Right lobe of liver (tissue), 6 donors: ENCODE measurements around the gene PLAAT4. TPM values are rescaled to one million over a fixed set of nuclear protein-coding genes. Genes with fewer than 3 reads are reported as not detected.

Source experiments
- ATAC-seq, 4 donors: fragments of 200-7000 bp; cut with Tn5 transposase; one replicate each; pipeline ENCODE4 v1.9.1; 2020; ENCODE audit warnings: mild to moderate bottlenecking in 4 of 4, moderate library complexity in 4 of 4
- DNase-seq, 3 donors: peaks; one replicate each; pipeline ENCODE4 v3.0.0-alpha.2; 2020
- H3K27ac ChIP-seq, 3 donors: fragments of 200-600 bp; one replicate each; pipeline ENCODE4 v1.8.0; 2022
- H3K27me3 ChIP-seq, 2 donors: fragments of 200-600 bp; one replicate each; pipeline ENCODE4 v1.8.0; 2022
- H3K36me3 ChIP-seq, 4 donors: fragments of 200-600 bp; sonication (generic) in 1 of 4; one replicate each; pipeline versions ENCODE4 v1.5.1 to v1.8.0; 2017 to 2022; ENCODE audit warnings: control low read depth in 1 of 4
- H3K4me1 ChIP-seq, 4 donors: fragments of 200-600 bp; sonication (generic) in 1 of 4; one replicate each; pipeline versions ENCODE4 v1.5.1 to v1.8.0; 2017 to 2022; ENCODE audit warnings: control low read depth in 1 of 4
- H3K4me3 ChIP-seq, 3 donors: fragments of 200-600 bp; one replicate each; pipeline ENCODE4 v1.8.0; 2022
- H3K9me3 ChIP-seq, 4 donors: fragments of 200-600 bp; sonication (generic) in 1 of 4; one replicate each; pipeline versions ENCODE4 v1.5.1 to v1.8.0; 2017 to 2022; ENCODE audit warnings: control low read depth in 1 of 4
- CTCF ChIP-seq, 4 donors: fragments of 200-600 bp in 3 of 4; fragments of 450-650 bp in 1 of 4; IDR thresholded peaks; one replicate each; pipeline versions ENCODE4 v1.5.1 to v1.8.0; 2016 to 2022; ENCODE audit warnings: antibody characterized with exemption in 4 of 4, mild to moderate bottlenecking in 2 of 4
- POLR2A ChIP-seq: fragments of 450-650 bp; IDR thresholded peaks from one replicate; pipeline ENCODE4 v1.6.1; 2017; ENCODE audit warnings: antibody characterized with exemption, mild to moderate bottlenecking
- WGBS: methylation state at CpG from one replicate; pipeline ENCODE4 v1.1.6; 2018; ENCODE audit warnings: low coverage, low lambda C conversion rate; ENCODE audit not compliant: insufficient coverage; ENCODE audit errors: missing lambda C conversion rate; 5-methylcytosine and 5-hydroxymethylcytosine counted together
- intact Hi-C, 2 donors: fragments of 100-400 bp; cut with DNase I; formaldehyde crosslinking; loops; one replicate each; pipeline versions ENCODE4 v1.11.2 to v1.14.1; 2022
- total RNA-seq, 6 experiments: library from RNA; depleted of rRNA in 2 of 6; stranded (reverse); fragments of >200 nt in 2 of 6; fragmentation: NEBNext Ultra II Directional in 3 of 6; extraction: Animal tissue kit (Norgen Biotek cat#: 25700) in 3 of 6; gene quantifications; one replicate each; pipeline versions ENCODE4 v1.1.0 to v1.2.4, GENCODE V29; 2016 to 2023
- donor health status: DM: no; HTN: yes; CAD: no.
- donor health status: DM: no; HTN: no; CAD: no.
- donor health status: DM: no; HTN: no; CAD: no.
- donor health status: DM: no; HTN: yes; CAD: no.
- donor health status: DM: no; HTN: yes; CAD: no.

Gene PLAAT4
- total RNA-seq, 6 experiments from 2014 or later = 15.9 to 56.8 (median 47.0) TPM

DNA sequence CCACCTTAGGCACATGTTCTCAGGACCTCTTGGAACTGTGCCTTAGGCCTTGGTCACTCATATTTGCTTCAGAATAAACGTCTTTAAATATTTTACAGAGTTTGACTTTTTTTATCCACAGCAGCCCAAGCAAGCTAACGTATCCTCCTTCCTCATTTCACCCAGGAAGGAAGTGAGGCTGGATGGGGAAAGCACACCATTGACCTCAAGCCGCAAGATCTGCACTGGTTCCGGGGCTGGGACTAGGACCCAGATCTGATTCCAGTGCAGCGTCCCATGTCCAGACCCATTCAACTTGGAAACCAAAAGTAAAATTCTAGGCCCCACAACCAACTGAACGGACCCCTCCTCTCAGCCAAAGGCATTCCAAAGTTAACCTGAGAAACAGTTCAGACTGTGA, 33.1 kb upstream of the PLAAT4 start:
- no peak for TF ChIP-seq CTCF (IDR thresholded peaks at IDR 0.05)
- TF ChIP-seq POLR2A = no peak
- Histone ChIP-seq H3K4me1 (peaks cover 0 to 44% (median 7%) of the 10 kb centered on the region in 4 donors), H3K27me3 (no peaks in the 10 kb centered on the region), H3K9me3 (no peaks in the 10 kb centered on the region), H3K4me3 (no peak overlapping the region), H3K27ac (no peak overlapping the region), H3K36me3 (no peaks in the 10 kb centered on the region)
- DNase-seq = peak in 2 of 3 donors; percentile 24 to 46
- intact Hi-C loops = no loop called here
- peak in 3 of 4 donors; percentile 5 to 9 (median 8) for ATAC-seq
- 54% methylated on average over 5 of the region's 6 CpGs for WGBS

DNA sequence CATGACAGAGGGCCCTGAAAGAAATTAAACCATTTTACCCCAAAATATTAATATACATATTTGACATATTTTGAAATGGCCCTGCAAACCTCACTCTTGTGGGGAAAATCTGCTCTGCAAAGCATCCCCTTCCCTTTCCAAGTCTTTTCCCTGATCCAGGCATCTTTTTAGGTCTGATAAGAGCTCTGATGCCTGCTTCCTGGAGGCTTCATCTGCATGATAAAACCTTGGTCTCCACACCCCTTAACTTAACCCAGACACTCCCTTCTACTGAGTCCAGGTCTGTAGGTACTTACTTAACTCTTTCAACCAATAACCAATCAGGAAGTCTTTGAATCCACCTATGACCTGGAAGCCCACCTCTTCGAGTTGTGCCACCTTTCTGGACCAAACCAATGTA, 32.6 kb upstream of the PLAAT4 start:
- 80% methylated on average over 1 of the region's 1 CpG for WGBS
- Histone ChIP-seq H3K27ac (no peak overlapping the region), H3K9me3 (no peaks in the 10 kb centered on the region), H3K4me3 (no peak overlapping the region), H3K27me3 (no peaks in the 10 kb centered on the region), H3K36me3 (no peaks in the 10 kb centered on the region), H3K4me1 (peaks cover 0 to 45% (median 7%) of the 10 kb centered on the region in 4 donors)
- TF ChIP-seq CTCF (IDR thresholded peaks at IDR 0.05) (no peak), POLR2A (no peak)
- intact Hi-C loops = no loop called here
- no peak for ATAC-seq
- no peak for DNase-seq

GRCh38 chr11:63504933-63505586, 31.5 kb upstream of the PLAAT4 start:
- Histone ChIP-seq H3K4me3 (no peak overlapping the region), H3K4me1 (peaks cover 0 to 48% (median 8%) of the 10 kb centered on the region in 4 donors), H3K27me3 (no peaks in the 10 kb centered on the region), H3K36me3 (no peaks in the 10 kb centered on the region), H3K27ac (no peak overlapping the region), H3K9me3 (no peaks in the 10 kb centered on the region)
- 39% methylated on average over 3 of the region's 4 CpGs for WGBS
- ATAC-seq (peak; percentile 81 to 87 (median 83)), DNase-seq (peak; percentile 71 to 89 (median 85))
- intact Hi-C loops = no loop called here
- no peak for TF ChIP-seq CTCF (IDR thresholded peaks at IDR 0.05)
- TF ChIP-seq POLR2A = no peak

DNA sequence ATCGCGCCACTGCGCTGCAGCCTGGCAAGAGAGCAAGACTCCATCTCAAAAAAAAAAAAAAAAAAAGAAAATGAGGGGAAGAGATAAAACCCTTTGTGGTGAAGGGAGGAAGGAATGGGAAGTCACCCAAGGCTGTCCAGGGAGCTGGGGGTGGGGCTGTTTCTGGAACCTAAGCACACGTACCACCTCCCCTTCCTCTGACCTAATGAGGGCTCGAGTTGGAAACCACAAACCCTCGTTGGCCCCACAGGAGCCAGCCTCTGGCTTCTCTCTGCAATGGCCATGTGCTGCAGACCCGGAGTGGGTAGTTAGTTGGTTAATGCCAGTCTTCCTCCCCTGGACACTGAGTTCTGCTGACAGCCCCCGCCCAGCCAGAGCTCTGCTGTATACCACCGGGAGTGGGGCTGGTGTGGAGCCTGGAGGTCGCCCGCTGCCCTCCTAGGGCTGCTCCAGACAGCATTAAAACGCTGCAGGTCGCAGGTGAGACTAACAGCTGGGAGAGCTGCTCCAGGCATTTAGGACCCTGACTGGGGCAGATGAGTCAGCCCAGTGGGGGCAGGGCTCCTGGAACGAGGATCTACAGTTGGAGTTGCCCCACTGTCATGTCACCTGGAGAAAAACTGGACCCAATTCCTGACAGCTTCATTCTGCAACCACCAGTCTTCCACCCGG, 30.6 kb upstream of the PLAAT4 start, which contains the start of gene LGALS12:
Gene LGALS12, plus strand, starts transcription at position 228 of the 672 bp plus-strand sequence. Its CDS starts 375 bp downstream, at position 603.
- Histone ChIP-seq H3K4me3 (no peak within 1 kb of the TSS), H3K27me3 (no peaks in the 10 kb centered on the region), H3K9me3 (no peaks in the 10 kb centered on the region), H3K27ac (no peak within 1 kb of the TSS), H3K4me1 (peaks cover 0 to 57% (median 12%) of the 10 kb centered on the region in 4 donors), H3K36me3 (no peaks in the 10 kb centered on the region)
- intact Hi-C loops = no loop called here
- 61% methylated on average over 4 of the region's 15 CpGs for WGBS
- peak in 2 of 3 donors; percentile 38 to 42 for DNase-seq
- TF ChIP-seq CTCF (IDR thresholded peaks at IDR 0.05) (no peak), POLR2A (no peak)
- no peak for ATAC-seq
